Heart right ventricle (tissue), 16 donors: ENCODE measurements around the gene DLAT. TPM values are rescaled to one million over a fixed set of nuclear protein-coding genes. Genes with fewer than 3 reads are reported as not detected.

Experiments used
- ATAC-seq, 8 donors: fragments of 200-7000 bp; cut with Tn5 transposase; one replicate each; pipeline ENCODE4 v1.9.1; 2020; ENCODE audit warnings: mild to moderate bottlenecking in 8 of 8, moderate library complexity in 8 of 8, moderate number of reproducible peaks in 1 of 8
- DNase-seq, 2 donors: peaks; one replicate each; pipeline ENCODE4 v3.0.0-alpha.2; 2020
- H3K27ac ChIP-seq, 10 donors: fragments of 200-600 bp; sonication (generic) in 2 of 10; one replicate each; pipeline versions ENCODE4 v1.5.0 to v1.8.0; 2020 to 2022; ENCODE audit warnings: mild to moderate bottlenecking in 3 of 10
- H3K27me3 ChIP-seq, 7 donors: fragments of 200-600 bp; one replicate each; pipeline ENCODE4 v1.8.0; 2021 to 2022; ENCODE audit warnings: mild to moderate bottlenecking in 2 of 7
- H3K36me3 ChIP-seq, 9 donors: fragments of 200-600 bp; sonication (generic) in 1 of 9; one replicate each; pipeline versions ENCODE4 v1.5.0 to v1.8.0; 2020 to 2022; ENCODE audit warnings: mild to moderate bottlenecking in 2 of 9
- H3K4me1 ChIP-seq, 9 donors: fragments of 200-600 bp; sonication (generic) in 1 of 9; one replicate each; pipeline versions ENCODE4 v1.5.0 to v1.8.0; 2020 to 2022; ENCODE audit warnings: mild to moderate bottlenecking in 4 of 9
- H3K4me3 ChIP-seq, 10 donors: fragments of 200-600 bp; sonication (generic) in 2 of 10; one replicate each; pipeline versions ENCODE4 v1.5.0 to v1.8.0; 2020 to 2022; ENCODE audit warnings: mild to moderate bottlenecking in 7 of 10, moderate library complexity in 2 of 10
- H3K9me3 ChIP-seq, 11 donors: fragments of 200-600 bp in 10 of 11; sonication (generic) in 2 of 11; one replicate each; pipeline versions ENCODE4 v1.5.0 to v1.8.0; 2013 to 2022; ENCODE audit warnings: mild to moderate bottlenecking in 2 of 11, control low read depth in 1 of 11, moderate library complexity in 1 of 11
- CTCF ChIP-seq, 9 donors: fragments of 200-600 bp; sonication (generic) in 2 of 9; IDR thresholded peaks; one replicate each; pipeline versions ENCODE4 v1.5.0 to v1.8.0; 2021 to 2022; ENCODE audit warnings: antibody characterized with exemption in 9 of 9, mild to moderate bottlenecking in 5 of 9, moderate library complexity in 1 of 9
- WGBS, 2 donors: extraction: QIAGEN DNeasy Blood & Tissue Kit; methylation state at CpG; one replicate each; pipeline ENCODE4 v1.1.7; 2013; ENCODE audit warnings: inconsistent platforms in 1 of 2; 5-methylcytosine and 5-hydroxymethylcytosine counted together
- intact Hi-C, 10 donors: fragments of 100-400 bp; cut with DNase I; formaldehyde crosslinking; loops; one replicate each; pipeline versions ENCODE4 v1.11.1 to v1.14.2; 2022
- polyA plus RNA-seq, 2 donors: library from polyadenylated mRNA; stranded (reverse); fragments of 200-250 nt; gene quantifications; one replicate each; pipeline ENCODE4 v1.2.3, GENCODE V29; 2013
- total RNA-seq, 10 donors: library from RNA; stranded (reverse); fragmentation: NEBNext Ultra II Directional in 3 of 10; extraction: Animal tissue kit (Norgen Biotek cat#: 25700) in 3 of 10; gene quantifications; one replicate each; pipeline versions ENCODE4 v1.2.1 to v1.2.4, GENCODE V29; 2021 to 2023
- donor health status: Arrhythmogenic right ventricular cardiomyopathy.
- donor health status: ischemic (EF 13 %, LVEDD 7.1; RV severe dilation, severe dysfunction).
- donor health status: healthy with polysubstance abuse.
- donor health status: DM: no; HTN: yes; CAD: no.
- donor health status: DM: no; HTN: no; CAD: no.
- donor health status: ischemic (EF 25% LVEDD 6.9; RV normal size, moderate dysfunction).
- donor health status: ischemic (EF 25% LVEDD 5.7; RV mildly dilated, moderate dysfunction).
- donor health status: healthy.
- donor health status: DM: yes; HTN: yes; CAD: no.
- donor health status: Ischemic cardiomyopathy.
- donor health status: ischemic (EF 35%, LVEDD 5.7; RV mildly dilated, moderate dysfunction).
- donor health status: nonischemic (EF 11% LVEDD 7.7; RV severe dilation, severe dysfunction).
- donor health status: DM: yes; HTN: yes; CAD: no.
- donor health status: PGD.
- donor health status: ischemic (EF 29% LVEDD 5.4; RV normal size, mild dysfunction).
- donor health status: nonischemic (EF 23%, LVEDD 6.1; RV moderate dilation, normal function).

DLAT gene
- total and polyA plus RNA-seq, 12 donors = 27.4 to 191 (median 170) TPM

GRCh38 chr11:111986589-111986988, 38.6 kb upstream of the DLAT start:
- Histone ChIP-seq H3K27ac (no peak overlapping the region), H3K4me3 (no peak overlapping the region), H3K36me3 (peaks cover 0 to 76% (median 11%) of the 10 kb centered on the region in 9 donors), H3K9me3 (no peaks in the 10 kb centered on the region), H3K27me3 (no peaks in the 10 kb centered on the region), H3K4me1 (peaks cover 0 to 33% (median 14%) of the 10 kb centered on the region in 9 donors)
- no peak for DNase-seq
- ATAC-seq = no peak
- TF ChIP-seq CTCF (IDR thresholded peaks at IDR 0.05) = no peak
- intact Hi-C loops = no loop called here
- WGBS, 2 donors = 91 to 95% methylated on average over 5 of the region's 5 CpGs

GRCh38 chr11:111990381-111990780, 34.8 kb upstream of the DLAT start:
- intact Hi-C loops = loop anchor here in 2 of 10 donors (5.0 kb wide), 2 partner anchors 58 to 108 kb away; no protein-coding TSS in a partner anchor
- Histone ChIP-seq H3K9me3 (no peaks in the 10 kb centered on the region), H3K27ac (peak overlapping the region in 4 of 10 donors; percentile 1 to 87 (median 16)), H3K36me3 (peaks cover 0 to 75% (median 24%) of the 10 kb centered on the region in 9 donors), H3K4me1 (peaks cover 3 to 38% (median 17%) of the 10 kb centered on the region in 9 donors), H3K27me3 (no peaks in the 10 kb centered on the region), H3K4me3 (no peak overlapping the region)
- DNase-seq (no peak), ATAC-seq (no peak)
- WGBS, 2 donors = 88 to 95% methylated on average over 6 of the region's 6 CpGs
- no peak for TF ChIP-seq CTCF (IDR thresholded peaks at IDR 0.05)

GRCh38 chr11:111992206-111992855, 32.9 kb upstream of the DLAT start:
- no peak for DNase-seq
- intact Hi-C loops = loop anchor here in 2 of 10 donors (5.0 kb wide), 2 partner anchors 60 to 110 kb away; no protein-coding TSS in a partner anchor
- Histone ChIP-seq H3K36me3 (peaks cover 0 to 77% (median 28%) of the 10 kb centered on the region in 9 donors), H3K27ac (peak overlapping the region in 8 of 10 donors; percentile 33 to 76 (median 60)), H3K9me3 (no peaks in the 10 kb centered on the region), H3K4me1 (peaks cover 3 to 44% (median 18%) of the 10 kb centered on the region in 9 donors), H3K27me3 (no peaks in the 10 kb centered on the region), H3K4me3 (no peak overlapping the region)
- peak in 7 of 8 donors; percentile 38 to 76 (median 43) for ATAC-seq
- TF ChIP-seq CTCF (IDR thresholded peaks at IDR 0.05) = no peak
- WGBS, 2 donors = 53 to 55% methylated on average over 3 of the region's 3 CpGs

GRCh38 chr11:111996129-111996528, 29.1 kb upstream of the DLAT start:
- TF ChIP-seq CTCF (IDR thresholded peaks at IDR 0.05) = no peak
- 85 to 90% methylated on average over 3 of the region's 3 CpGs for WGBS, 2 donors
- DNase-seq (no peak), ATAC-seq (no peak)
- peaks cover 3 to 32% (median 16%) of the 10 kb centered on the region in 9 donors for H3K4me1 ChIP-seq
- H3K27ac ChIP-seq = peak overlapping the region in 2 of 10 donors; percentile 15 to 23
- no peaks in the 10 kb centered on the region for H3K9me3 ChIP-seq
- H3K36me3 ChIP-seq = peaks cover 0 to 95% (median 33%) of the 10 kb centered on the region in 9 donors
- intact Hi-C loops = loop anchor here in 3 of 10 donors (2.0 to 5.0 kb wide), 3 partner anchors 64 to 119 kb away; partner anchors contain the start of genes CFAP68 (in 2 of the 3) and FDXACB1 (in 2 of the 3)
- H3K27me3 ChIP-seq = no peaks in the 10 kb centered on the region
- H3K4me3 ChIP-seq = no peak overlapping the region
